Smooth muscle cell (in vitro differentiated cells): ENCODE measurements around the gene SIRPB2. TPM values are rescaled to one million over a fixed set of nuclear protein-coding genes. Genes with fewer than 3 reads are reported as not detected.

Source experiments
- DNase-seq: peaks from one replicate; lab custom pipeline; 2025; ENCODE audit not compliant: unreplicated experiment; lab: John Stamatoyannopoulos, UW
- H2AFZ ChIP-seq: fragments of 200-600 bp; sonication (generic); 2 replicates; pipeline ENCODE4 v1.6.0; 2016; ENCODE audit warnings: antibody characterized with exemption, low read depth, mild to moderate bottlenecking
- H3F3A ChIP-seq: fragments of 200-600 bp; sonication (generic); 2 replicates; pipeline ENCODE4 v1.6.0; 2017; ENCODE audit warnings: antibody characterized with exemption, low read depth
- H3K27ac ChIP-seq: fragments of 200-600 bp; sonication (generic); 2 replicates; pipeline ENCODE4 v1.5.1; 2016; ENCODE audit warnings: low read depth, mild to moderate bottlenecking
- H3K27me3 ChIP-seq: fragments of 200-600 bp; sonication (generic); 2 replicates; pipeline ENCODE4 v1.6.1; 2016; ENCODE audit warnings: low read depth, mild to moderate bottlenecking
- H3K36me3 ChIP-seq: fragments of 200-600 bp; sonication (generic); 2 replicates; pipeline ENCODE4 v1.5.1; 2016; ENCODE audit warnings: low read depth
- H3K4me1 ChIP-seq: fragments of 200-600 bp; sonication (generic); 2 replicates; pipeline ENCODE4 v1.5.1; 2016; ENCODE audit warnings: low read depth
- H3K4me2 ChIP-seq: fragments of 200-600 bp; sonication (generic); 2 replicates; pipeline ENCODE4 v1.6.0; 2016; ENCODE audit warnings: mild to moderate bottlenecking
- H3K4me3 ChIP-seq: fragments of 200-600 bp; sonication (generic); 2 replicates; pipeline ENCODE4 v1.5.1; 2016; ENCODE audit warnings: mild to moderate bottlenecking
- H3K79me2 ChIP-seq: fragments of 200-600 bp; sonication (generic); 2 replicates; pipeline ENCODE4 v1.6.0; 2016; ENCODE audit warnings: low read depth, mild to moderate bottlenecking
- H3K9ac ChIP-seq: fragments of 200-600 bp; sonication (generic); 2 replicates; pipeline ENCODE4 v1.6.0; 2016; ENCODE audit warnings: low read depth
- H3K9me3 ChIP-seq: fragments of 200-600 bp; sonication (generic); replicated peaks from 2 replicates; pipeline ENCODE4 v1.5.1; 2016; ENCODE audit warnings: low read depth
- H4K20me1 ChIP-seq: fragments of 200-600 bp; sonication (generic); 2 replicates; pipeline ENCODE4 v1.6.0; 2016; ENCODE audit warnings: low read depth
- WGBS: methylation state at CpG from one replicate; pipeline ENCODE4 v1.1.7; 2016; ENCODE audit warnings: low lambda C conversion rate; 5-methylcytosine and 5-hydroxymethylcytosine counted together
- polyA plus RNA-seq: library from polyadenylated mRNA; unstranded; fragments of >200 nt; fragmentation: Nextera tagmentation; extraction: Ambion mirVana; gene quantifications from 2 replicates; pipeline ENCODE4 v1.2.1, GENCODE V29; 2016
- total RNA-seq: library from RNA; depleted of rRNA; stranded (reverse); fragments of >200 nt; gene quantifications from 2 replicates; pipeline ENCODE4 v1.2.3, GENCODE V29; 2014
- TF ChIP-seq, protein P1 (sequence below): fragments of 200-600 bp; sonication (generic); IDR thresholded peaks from 2 replicates; pipeline ENCODE4 v1.5.1; 2017; ENCODE audit warnings: borderline replicate concordance, mild to moderate bottlenecking, antibody characterized with exemption; ENCODE audit not compliant: insufficient read depth, poor library complexity, severe bottlenecking

SIRPB2 gene
- total RNA-seq (not detected in 2 replicates), polyA plus RNA-seq (not detected in 2 replicates)

- Histone ChIP-seq H3K4me1 (no peaks in the 10 kb centered on the region), H3K4me2 (no peak within 1 kb of the TSS), H2AFZ (no peak within 1 kb of the TSS), H3K9ac (no peak within 1 kb of the TSS), H3F3A (no peaks in the 10 kb centered on the region), H4K20me1 (no peaks in the 10 kb centered on the region), H3K36me3 (no peaks in the 10 kb centered on the region), H3K79me2 (no peaks in the 10 kb centered on the region), H3K27ac (no peak within 1 kb of the TSS), H3K9me3 (no peaks in the 10 kb centered on the region), H3K4me3 (no peak within 1 kb of the TSS), H3K27me3 (peaks cover 5% of the 10 kb centered on the region)
- TF ChIP-seq, protein P1, sequence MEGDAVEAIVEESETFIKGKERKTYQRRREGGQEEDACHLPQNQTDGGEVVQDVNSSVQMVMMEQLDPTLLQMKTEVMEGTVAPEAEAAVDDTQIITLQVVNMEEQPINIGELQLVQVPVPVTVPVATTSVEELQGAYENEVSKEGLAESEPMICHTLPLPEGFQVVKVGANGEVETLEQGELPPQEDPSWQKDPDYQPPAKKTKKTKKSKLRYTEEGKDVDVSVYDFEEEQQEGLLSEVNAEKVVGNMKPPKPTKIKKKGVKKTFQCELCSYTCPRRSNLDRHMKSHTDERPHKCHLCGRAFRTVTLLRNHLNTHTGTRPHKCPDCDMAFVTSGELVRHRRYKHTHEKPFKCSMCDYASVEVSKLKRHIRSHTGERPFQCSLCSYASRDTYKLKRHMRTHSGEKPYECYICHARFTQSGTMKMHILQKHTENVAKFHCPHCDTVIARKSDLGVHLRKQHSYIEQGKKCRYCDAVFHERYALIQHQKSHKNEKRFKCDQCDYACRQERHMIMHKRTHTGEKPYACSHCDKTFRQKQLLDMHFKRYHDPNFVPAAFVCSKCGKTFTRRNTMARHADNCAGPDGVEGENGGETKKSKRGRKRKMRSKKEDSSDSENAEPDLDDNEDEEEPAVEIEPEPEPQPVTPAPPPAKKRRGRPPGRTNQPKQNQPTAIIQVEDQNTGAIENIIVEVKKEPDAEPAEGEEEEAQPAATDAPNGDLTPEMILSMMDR, result no peak
- WGBS, result 96% methylated on average over 11 of the region's 11 CpGs
- no peak for DNase-seq
Measured at GRCh38 chr20:1491281-1491840, at the start of gene SIRPB2. Gene SIRPB2, minus strand, starts transcription at chr20:1491420. Its CDS starts 61 bp downstream, at chr20:1491359.

DNA sequence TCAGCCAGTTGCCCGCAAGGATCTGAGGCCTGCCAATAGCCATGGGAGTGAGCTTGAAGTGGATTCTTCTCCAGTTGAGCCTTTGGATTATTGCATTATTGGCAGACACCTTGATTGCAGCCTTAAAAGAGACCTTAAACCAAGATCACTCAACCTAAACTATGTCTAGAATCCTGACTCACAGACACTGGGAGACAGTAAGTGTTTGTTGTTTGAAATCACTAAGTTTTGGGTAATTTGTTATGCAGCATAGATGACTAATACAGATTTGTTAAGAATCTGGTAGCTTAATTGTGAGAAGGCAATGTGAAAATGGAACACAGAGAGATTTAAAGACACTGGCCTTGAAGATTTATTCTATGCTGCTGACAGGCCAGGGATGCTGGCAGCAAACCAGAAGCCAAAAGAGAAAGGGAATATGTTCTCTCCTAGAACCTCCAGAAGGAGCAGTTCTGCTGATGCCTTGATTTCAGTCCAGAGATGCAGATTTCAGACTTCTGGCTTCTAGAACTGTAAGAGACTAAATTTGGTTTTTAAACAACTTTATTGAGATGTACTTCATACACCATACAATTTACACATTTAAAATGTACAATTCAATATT lies 48.7 kb upstream of the SIRPB2 start:
- TF ChIP-seq, protein P1, result no peak
- Histone ChIP-seq H3K27me3 (no peaks in the 10 kb centered on the region), H3K4me2 (no peak overlapping the region), H3K9me3 (no peaks in the 10 kb centered on the region), H3K36me3 (no peaks in the 10 kb centered on the region), H3K79me2 (no peaks in the 10 kb centered on the region), H3K9ac (no peak overlapping the region), H3K4me1 (no peaks in the 10 kb centered on the region), H3F3A (no peaks in the 10 kb centered on the region), H3K4me3 (no peak overlapping the region), H4K20me1 (no peaks in the 10 kb centered on the region), H3K27ac (no peak overlapping the region), H2AFZ (no peak overlapping the region)
- 93% methylated on average over 1 of the region's 1 CpG for WGBS
- no peak for DNase-seq

- Histone ChIP-seq H3K9ac (no peak overlapping the region), H3K27ac (no peak overlapping the region), H3K4me1 (no peaks in the 10 kb centered on the region), H3K27me3 (no peaks in the 10 kb centered on the region), H3K4me3 (no peak overlapping the region), H3K36me3 (no peaks in the 10 kb centered on the region), H3K4me2 (no peak overlapping the region), H2AFZ (no peak overlapping the region), H3K79me2 (no peaks in the 10 kb centered on the region), H3K9me3 (no peaks in the 10 kb centered on the region), H4K20me1 (no peaks in the 10 kb centered on the region), H3F3A (no peaks in the 10 kb centered on the region)
- TF ChIP-seq, protein P1, result no peak
- no peak for DNase-seq
Measured at GRCh38 chr20:1538655-1539054, 47.4 kb upstream of the SIRPB2 start.

DNA sequence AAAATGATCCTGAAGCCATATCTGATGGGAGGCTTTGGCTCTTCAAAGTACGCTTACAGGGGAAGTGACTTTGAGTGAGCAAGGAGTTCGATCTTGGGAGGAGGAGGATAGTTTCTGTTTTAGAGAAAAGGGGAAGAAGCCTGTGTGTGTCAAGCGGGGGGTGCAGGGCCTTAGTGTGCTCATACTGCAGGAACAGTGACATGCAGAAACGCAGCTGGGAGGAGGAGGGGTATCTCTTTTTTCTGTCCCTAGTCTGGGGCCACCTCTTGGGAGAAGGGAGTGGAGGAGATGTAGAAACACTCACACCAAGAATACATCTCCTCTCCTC lies 46.5 kb upstream of the SIRPB2 start:
- no peak overlapping the region for H3K4me3 ChIP-seq
- no peak overlapping the region for H2AFZ ChIP-seq
- no peak overlapping the region for H3K4me2 ChIP-seq
- no peaks in the 10 kb centered on the region for H4K20me1 ChIP-seq
- H3K9ac ChIP-seq, result no peak overlapping the region
- H3K27me3 ChIP-seq, result no peaks in the 10 kb centered on the region
- TF ChIP-seq, protein P1, result no peak
- no peaks in the 10 kb centered on the region for H3K9me3 ChIP-seq
- H3K79me2 ChIP-seq, result no peaks in the 10 kb centered on the region
- H3K4me1 ChIP-seq, result no peaks in the 10 kb centered on the region
- H3K27ac ChIP-seq, result no peak overlapping the region
- 75% methylated on average over 4 of the region's 4 CpGs for WGBS
- DNase-seq, result no peak
- H3K36me3 ChIP-seq, result no peaks in the 10 kb centered on the region
- H3F3A ChIP-seq, result no peaks in the 10 kb centered on the region
